Tibial nerve (tissue), 4 donors: ENCODE results near the gene MXD4. TPM values are rescaled to one million over a fixed set of nuclear protein-coding genes. Genes with fewer than 3 reads are reported as not detected.
A peak's percentile ranks its signal among the peaks of the same experiment; 100 is the strongest.

Experiments used
- DNase-seq, 2 donors: peaks; one replicate each; pipeline ENCODE4 v3.0.0-alpha.2; 2019; ENCODE audit warnings: low spot score in 2 of 2
- H3K27ac ChIP-seq, 4 donors: fragments of 200-600 bp; sonication (generic) in 3 of 4; one replicate each; pipeline ENCODE4 v1.5.1; 2017 to 2019; ENCODE audit warnings: mild to moderate bottlenecking in 1 of 4
- H3K27me3 ChIP-seq, 2 donors: fragments of 200-600 bp; sonication (generic) in 1 of 2; one replicate each; pipeline versions ENCODE4 v1.5.1 to v1.6.0; 2017 to 2019
- H3K36me3 ChIP-seq, 3 donors: fragments of 200-600 bp; sonication (generic); one replicate each; pipeline ENCODE4 v1.5.1; 2018 to 2019
- H3K4me1 ChIP-seq, 4 donors: fragments of 200-600 bp; sonication (generic) in 3 of 4; one replicate each; pipeline ENCODE4 v1.5.1; 2017 to 2019
- H3K4me3 ChIP-seq, 4 donors: fragments of 200-600 bp; sonication (generic) in 3 of 4; one replicate each; pipeline ENCODE4 v1.5.1; 2017 to 2019; ENCODE audit warnings: mild to moderate bottlenecking in 1 of 4, moderate library complexity in 1 of 4
- H3K9me3 ChIP-seq, 4 donors: fragments of 200-600 bp; sonication (generic) in 3 of 4; one replicate each; pipeline ENCODE4 v1.5.1; 2017 to 2019
- CTCF ChIP-seq, 5 experiments: fragments of 200-600 bp in 3 of 5; fragments of 450-650 bp in 2 of 5; sonication (generic) in 3 of 5; IDR thresholded peaks; one replicate each; pipeline ENCODE4 v1.5.1; 2016 to 2019; ENCODE audit warnings: antibody characterized with exemption in 5 of 5, mild to moderate bottlenecking in 3 of 5, moderate library complexity in 2 of 5
- EP300 ChIP-seq, 2 donors: sonication (generic); formaldehyde crosslinking; IDR thresholded peaks; one replicate each; pipeline ENCODE4 v1.6.1; 2017; ENCODE audit warnings: antibody characterized with exemption in 2 of 2, mild to moderate bottlenecking in 1 of 2
- POLR2A ChIP-seq, 2 donors: fragments of 450-650 bp; IDR thresholded peaks; one replicate each; pipeline ENCODE4 v1.6.1; 2017; ENCODE audit warnings: antibody characterized with exemption in 2 of 2, mild to moderate bottlenecking in 2 of 2, moderate library complexity in 2 of 2
- WGBS, 2 donors: methylation state at CpG; one replicate each; pipeline ENCODE4 v1.1.5; 2018; 5-methylcytosine and 5-hydroxymethylcytosine counted together
- total RNA-seq, 4 donors: library from RNA; depleted of rRNA; stranded (reverse); fragments of >200 nt; gene quantifications; one replicate each; pipeline ENCODE4 v1.1.0, GENCODE V29; 2016

The MXD4 gene
- total RNA-seq, 4 donors from 2014 or later = 62.4 to 77.1 (median 62.9) TPM

DNA sequence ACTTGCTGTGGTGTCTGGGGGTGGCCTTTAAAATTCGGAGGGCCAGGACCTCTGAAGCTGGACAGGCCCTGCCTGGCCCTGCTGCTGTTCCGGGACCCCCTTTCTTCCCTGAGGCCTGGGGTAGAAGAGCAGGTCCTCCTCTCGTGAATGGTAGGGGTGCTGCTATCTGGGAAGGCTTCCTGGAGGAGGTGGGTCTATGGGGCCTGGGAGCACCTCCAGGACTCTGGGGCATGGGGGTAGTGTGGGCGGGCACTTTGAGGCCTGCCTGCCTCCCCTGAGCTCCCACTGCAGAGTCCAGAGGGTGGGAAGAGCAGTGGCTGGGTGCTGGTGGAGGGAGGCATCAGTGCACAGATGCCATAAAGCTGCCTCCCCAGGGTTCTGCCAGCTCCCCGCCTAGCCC lies 4.9 kb upstream of the MXD4 start:
- Histone ChIP-seq H3K4me1 (peaks cover 0 to 45% (median 24%) of the 10 kb centered on the region in 4 donors), H3K27ac (peak overlapping the region in 2 of 4 donors; percentile 26 to 52), H3K36me3 (peaks cover 0 to 22% (median 0%) of the 10 kb centered on the region in 3 donors), H3K27me3 (no peaks in the 10 kb centered on the region), H3K4me3 (no peak overlapping the region), H3K9me3 (no peaks in the 10 kb centered on the region)
- no peak for TF ChIP-seq EP300 (IDR thresholded peaks at IDR 0.05)
- no peak for TF ChIP-seq POLR2A (IDR thresholded peaks at IDR 0.05)
- no peak for TF ChIP-seq CTCF (IDR thresholded peaks at IDR 0.05)
- WGBS, 2 donors = 62 to 82% methylated on average over 5 of the region's 5 CpGs
- no peak for DNase-seq

GRCh38 chr4:2266181-2266580 lies 4.3 kb upstream of the MXD4 start:
- Histone ChIP-seq H3K4me1 (peaks cover 0 to 45% (median 24%) of the 10 kb centered on the region in 4 donors), H3K36me3 (peaks cover 0 to 16% (median 0%) of the 10 kb centered on the region in 3 donors), H3K27me3 (no peaks in the 10 kb centered on the region), H3K9me3 (no peaks in the 10 kb centered on the region), H3K27ac (peak overlapping the region; percentile 32 to 70 (median 61)), H3K4me3 (no peak overlapping the region)
- DNase-seq = peak; percentile 38 to 48
- TF ChIP-seq CTCF (IDR thresholded peaks at IDR 0.05) (no peak), POLR2A (IDR thresholded peaks at IDR 0.05) (no peak), EP300 (IDR thresholded peaks at IDR 0.05) (no peak)
- 13 to 33% methylated on average over 8 of the region's 8 CpGs for WGBS, 2 donors

DNA sequence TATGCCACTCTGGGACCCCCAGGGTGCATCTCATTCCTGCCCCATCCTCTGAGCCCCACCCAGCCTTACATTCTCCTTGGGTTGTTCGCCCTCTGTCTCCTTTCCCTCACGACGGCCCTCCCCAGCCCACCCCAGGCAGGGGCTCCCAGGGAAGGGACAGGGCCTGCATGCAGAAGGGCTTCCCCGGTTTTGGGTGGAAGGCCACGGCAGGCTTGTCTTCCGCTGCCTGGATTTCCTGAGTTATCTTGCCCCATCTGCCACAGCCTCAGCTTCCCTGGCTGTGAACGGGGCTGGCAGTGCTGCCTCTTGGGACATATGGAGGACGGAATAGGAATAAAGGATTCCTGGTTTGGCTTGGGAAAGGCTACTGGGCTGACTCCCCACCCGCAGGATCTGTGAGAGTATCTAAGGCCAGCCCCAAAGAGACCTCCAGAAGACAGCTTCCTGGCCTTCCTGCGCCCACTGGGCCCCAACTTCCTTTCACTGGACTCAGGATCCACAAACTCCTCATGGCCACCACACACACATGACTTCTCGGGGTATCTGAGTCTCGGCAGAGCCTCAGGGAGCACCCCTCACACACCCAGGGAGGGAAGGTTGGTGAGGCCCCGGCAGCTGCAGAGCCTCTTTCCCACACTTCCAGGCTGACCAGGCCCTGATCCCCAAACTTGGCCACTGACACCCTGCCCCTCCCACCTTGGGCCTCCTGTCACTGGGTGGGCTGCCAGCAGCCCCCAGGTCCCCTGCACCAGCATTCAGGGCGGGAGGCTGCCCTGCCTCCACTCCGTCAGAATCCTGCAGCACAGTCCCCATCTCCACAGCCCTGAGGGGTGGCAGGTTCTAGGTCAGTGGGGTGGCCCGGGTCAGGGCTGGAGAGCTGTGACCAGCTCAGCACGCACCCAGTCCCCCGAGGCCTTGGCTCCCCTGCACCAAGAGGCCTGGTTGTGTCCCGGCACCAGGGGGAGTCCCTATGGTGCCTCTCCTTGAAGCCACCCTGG lies 3.5 kb upstream of the MXD4 start:
- H3K27ac ChIP-seq = peak overlapping the region; percentile 32 to 70 (median 61)
- H3K27me3 ChIP-seq = no peaks in the 10 kb centered on the region
- no peaks in the 10 kb centered on the region for H3K9me3 ChIP-seq
- no peak for TF ChIP-seq CTCF (IDR thresholded peaks at IDR 0.05)
- TF ChIP-seq POLR2A (IDR thresholded peaks at IDR 0.05) = no peak
- no peak for TF ChIP-seq EP300 (IDR thresholded peaks at IDR 0.05)
- WGBS, 2 donors = 74 to 90% methylated on average over 13 of the region's 19 CpGs
- no peak overlapping the region for H3K4me3 ChIP-seq
- no peak for DNase-seq
- H3K36me3 ChIP-seq = peaks cover 0 to 8% (median 0%) of the 10 kb centered on the region in 3 donors
- H3K4me1 ChIP-seq = peaks cover 0 to 50% (median 30%) of the 10 kb centered on the region in 4 donors

- 66 to 80% methylated on average over 3 to 5 of the region's 6 CpGs for WGBS, 2 donors
- no peaks in the 10 kb centered on the region for H3K27me3 ChIP-seq
- H3K4me3 ChIP-seq = no peak overlapping the region
- no peak for DNase-seq
- no peaks in the 10 kb centered on the region for H3K36me3 ChIP-seq
- no peak overlapping the region for H3K27ac ChIP-seq
- H3K4me1 ChIP-seq = peaks cover 0 to 58% (median 38%) of the 10 kb centered on the region in 4 donors
- TF ChIP-seq EP300 (IDR thresholded peaks at IDR 0.05) (no peak), CTCF (IDR thresholded peaks at IDR 0.05) (no peak), POLR2A (IDR thresholded peaks at IDR 0.05) (no peak)
- no peaks in the 10 kb centered on the region for H3K9me3 ChIP-seq
These were observed 2.7 kb upstream of the MXD4 start for GRCh38 chr4:2264481-2265041.

GRCh38 chr4:2263926-2264321 lies 2.0 kb upstream of the MXD4 start:
- Histone ChIP-seq H3K36me3 (peaks cover 0 to under 1% (median 0%) of the 10 kb centered on the region in 3 donors), H3K9me3 (no peaks in the 10 kb centered on the region), H3K4me3 (no peak overlapping the region), H3K27ac (no peak overlapping the region), H3K27me3 (no peaks in the 10 kb centered on the region), H3K4me1 (peaks cover 0 to 64% (median 45%) of the 10 kb centered on the region in 4 donors)
- 69 to 78% methylated on average over 6 of the region's 6 CpGs for WGBS, 2 donors
- no peak for DNase-seq
- TF ChIP-seq CTCF (IDR thresholded peaks at IDR 0.05) (no peak), POLR2A (IDR thresholded peaks at IDR 0.05) (no peak), EP300 (IDR thresholded peaks at IDR 0.05) (no peak)
